AG08396 (cell line): ENCODE results near the gene STARD9.
"Not testable (repeated sequence)": the region's sequence is repeated elsewhere in the genome, so short reads cannot be mapped to it uniquely, and the experiment has no call there.

ENCODE experiments used
- DNase-seq: peaks from one replicate; pipeline ENCODE4 v3.0.0; 2012; ENCODE audit warnings: low spot score, mixed read lengths

The STARD9 gene

DNA sequence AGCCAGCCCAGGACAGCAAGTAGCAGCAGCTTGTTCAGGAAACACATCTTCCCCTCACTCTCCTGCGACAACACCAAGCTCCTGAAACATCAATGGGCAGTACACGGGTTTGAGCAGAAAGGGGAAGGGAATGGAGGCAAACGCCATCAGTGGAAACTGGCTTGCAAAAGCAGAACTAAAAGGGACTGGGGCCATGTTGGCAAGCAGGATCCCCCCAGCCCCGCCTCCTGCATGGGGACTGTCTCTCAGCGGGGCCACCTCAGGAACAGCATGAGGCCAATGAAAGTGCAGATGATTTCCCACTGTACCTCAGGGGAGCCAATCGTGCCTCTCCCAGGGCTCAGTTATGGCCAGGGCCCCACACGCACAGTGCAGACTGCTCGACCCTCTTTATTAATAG lies 154.7 kb downstream of the STARD9 start:
- no peak for DNase-seq

DNA sequence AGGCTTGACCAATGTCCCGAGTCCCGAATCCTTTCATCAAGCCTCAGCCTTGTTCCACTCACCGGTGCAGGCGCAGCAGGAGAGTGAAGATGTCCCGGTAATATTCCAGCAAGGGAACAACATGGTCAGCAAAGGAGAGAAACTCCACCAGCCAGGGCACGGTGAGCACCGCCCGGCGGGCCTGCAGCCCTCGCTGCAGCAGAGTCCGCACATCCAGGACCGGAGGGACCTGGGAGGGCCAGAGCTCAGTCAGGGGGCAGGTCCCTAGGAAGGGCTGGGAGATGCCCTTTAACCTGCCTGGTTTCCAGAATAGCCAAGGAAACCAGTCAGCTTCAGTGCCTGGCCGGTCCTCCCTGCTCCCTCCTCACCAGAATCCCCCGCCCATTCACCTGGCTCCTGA lies 155.1 kb downstream of the STARD9 start:
- DNase-seq = no peak

DNA sequence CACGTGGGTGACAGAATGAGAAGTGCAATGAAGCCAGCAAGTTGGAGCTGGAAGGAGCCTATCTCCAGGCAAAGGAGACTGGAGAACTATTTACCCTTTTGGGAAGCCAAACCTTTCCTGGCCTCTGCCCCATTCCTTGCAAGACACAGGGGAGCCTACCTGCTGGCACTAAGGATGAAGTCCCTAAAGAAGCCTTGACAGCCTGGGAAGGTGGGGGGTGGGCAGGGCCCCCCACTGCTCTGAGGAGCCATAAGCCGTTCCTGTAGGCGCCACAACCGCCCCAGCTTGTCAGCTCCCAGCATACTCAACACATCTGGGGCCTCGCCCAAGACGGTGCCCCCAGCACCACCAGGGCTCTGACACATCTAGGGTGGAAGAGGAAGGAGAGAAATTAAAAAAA lies 156.1 kb downstream of the STARD9 start:
- DNase-seq = no peak

DNA sequence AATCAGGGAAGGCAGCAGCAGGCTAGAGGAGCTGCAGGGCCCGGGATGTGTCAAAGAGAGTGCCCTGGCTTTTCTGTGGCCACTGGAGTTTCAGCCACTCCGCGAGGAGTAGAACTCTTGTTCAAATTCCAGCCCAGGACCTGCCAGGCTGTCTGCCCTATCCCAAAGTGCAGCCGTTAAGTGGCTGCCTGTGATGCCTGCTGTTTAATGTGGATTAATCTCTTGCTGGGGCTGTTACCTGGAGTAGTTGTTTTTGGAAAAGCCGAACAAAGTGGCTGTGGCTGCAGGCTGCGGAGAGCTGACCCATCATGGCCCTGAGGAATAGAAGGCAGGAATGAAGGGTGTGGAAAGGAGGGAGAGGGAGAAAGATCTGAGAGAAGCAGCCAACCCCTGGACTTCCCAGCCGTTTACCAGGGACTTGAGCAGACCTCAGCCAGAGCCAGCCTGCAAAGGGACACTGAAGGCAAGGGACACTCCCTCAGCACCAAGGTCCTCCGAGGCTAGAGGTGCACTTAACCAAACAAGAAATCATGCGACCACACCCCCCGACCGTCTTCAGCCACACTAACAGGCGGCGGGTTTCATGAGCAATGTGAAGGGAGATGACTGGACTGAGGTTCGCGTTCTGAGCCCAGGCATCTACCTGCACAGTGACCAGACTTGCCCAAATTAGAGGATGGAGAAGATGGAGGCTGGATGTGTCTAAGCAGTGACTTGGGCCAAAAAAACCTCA lies 156.9 kb downstream of the STARD9 start:
- DNase-seq = no peak

DNA sequence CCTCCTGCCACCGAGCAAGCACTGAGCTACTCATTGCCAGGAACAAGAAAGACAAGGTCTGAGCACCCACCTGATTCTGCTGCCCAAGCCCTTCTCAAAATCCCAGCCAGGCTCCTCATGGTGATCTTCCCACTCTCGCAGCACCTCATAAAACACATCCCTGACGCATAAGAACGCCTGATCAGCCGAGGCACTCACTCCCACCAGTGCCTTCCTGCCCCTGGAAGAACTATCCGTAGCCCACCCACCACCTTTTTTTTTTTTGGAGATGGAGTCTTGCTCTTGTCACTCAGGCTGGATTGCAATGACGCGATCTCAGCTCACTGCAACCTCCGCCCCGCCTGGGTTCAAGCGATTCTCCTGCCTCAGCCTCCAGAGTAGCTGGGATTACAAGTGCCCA lies 157.6 kb downstream of the STARD9 start:
- no peak for DNase-seq

DNA sequence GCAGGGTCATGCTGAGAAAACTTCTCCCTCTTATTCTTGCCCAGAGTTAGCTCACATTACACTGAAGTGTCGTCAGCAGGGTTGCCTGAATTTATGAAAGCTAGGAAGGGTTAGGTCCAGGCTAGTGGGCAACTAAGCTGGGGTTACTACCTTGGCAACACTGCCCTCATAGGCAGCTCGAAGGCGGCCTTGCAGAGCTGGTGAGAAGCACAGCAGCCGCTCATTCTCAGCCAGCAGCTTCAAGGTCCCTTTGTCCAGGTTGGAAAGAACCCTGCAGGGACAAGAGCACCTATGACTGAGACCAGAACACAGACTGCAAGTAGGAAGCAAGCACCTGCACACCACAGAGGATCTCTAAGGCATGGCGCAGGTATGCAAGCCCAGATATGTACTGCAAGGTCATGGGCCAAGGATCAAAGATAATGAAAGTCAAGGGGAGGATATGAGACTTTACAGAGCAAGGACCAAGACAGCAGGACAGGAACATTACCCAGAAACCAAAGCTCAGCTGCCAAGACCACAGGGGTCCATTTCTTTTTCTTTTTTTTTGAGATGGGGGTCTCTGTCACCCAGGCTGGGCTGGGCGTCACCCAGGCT lies 158.8 kb downstream of the STARD9 start:
- DNase-seq = no peak

DNA sequence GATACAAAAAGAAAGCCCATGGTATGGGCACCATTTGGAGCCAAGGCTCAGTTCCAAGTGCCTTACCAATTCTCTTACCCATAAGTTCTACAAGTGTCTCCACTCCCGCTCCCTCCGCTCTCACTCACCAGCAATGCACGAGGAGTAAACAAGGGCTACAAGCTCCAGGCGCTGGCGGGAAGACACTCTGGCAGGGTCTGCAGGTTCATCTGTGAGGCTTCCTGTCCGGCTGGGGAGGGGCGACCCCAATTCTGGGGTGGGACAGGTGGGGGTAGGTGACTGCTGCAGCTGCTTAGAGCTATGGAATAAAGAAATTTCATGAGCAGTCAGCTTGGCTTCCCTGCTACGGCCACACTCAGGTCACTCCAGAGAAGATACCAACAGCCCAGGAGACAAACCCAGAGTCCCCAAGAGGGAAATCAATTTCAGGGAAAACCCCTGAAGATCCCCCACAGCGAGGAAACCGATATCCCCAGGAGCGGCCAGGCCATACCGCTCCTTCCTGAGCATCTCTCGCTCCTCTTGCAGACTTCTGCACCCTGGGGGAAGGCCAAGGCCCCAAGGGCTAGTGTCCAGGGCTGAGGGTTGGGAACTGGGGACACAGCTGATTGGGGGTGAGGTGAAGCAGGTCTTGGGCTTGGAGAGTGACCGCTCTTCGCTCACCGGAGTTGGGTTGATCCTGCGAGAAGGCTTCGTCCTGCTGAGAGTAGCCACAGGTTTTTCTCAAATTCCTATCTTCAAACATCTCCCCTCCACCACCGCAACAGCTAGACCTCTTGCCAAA lies 160.2 kb downstream of the STARD9 start:
- no peak for DNase-seq

DNA sequence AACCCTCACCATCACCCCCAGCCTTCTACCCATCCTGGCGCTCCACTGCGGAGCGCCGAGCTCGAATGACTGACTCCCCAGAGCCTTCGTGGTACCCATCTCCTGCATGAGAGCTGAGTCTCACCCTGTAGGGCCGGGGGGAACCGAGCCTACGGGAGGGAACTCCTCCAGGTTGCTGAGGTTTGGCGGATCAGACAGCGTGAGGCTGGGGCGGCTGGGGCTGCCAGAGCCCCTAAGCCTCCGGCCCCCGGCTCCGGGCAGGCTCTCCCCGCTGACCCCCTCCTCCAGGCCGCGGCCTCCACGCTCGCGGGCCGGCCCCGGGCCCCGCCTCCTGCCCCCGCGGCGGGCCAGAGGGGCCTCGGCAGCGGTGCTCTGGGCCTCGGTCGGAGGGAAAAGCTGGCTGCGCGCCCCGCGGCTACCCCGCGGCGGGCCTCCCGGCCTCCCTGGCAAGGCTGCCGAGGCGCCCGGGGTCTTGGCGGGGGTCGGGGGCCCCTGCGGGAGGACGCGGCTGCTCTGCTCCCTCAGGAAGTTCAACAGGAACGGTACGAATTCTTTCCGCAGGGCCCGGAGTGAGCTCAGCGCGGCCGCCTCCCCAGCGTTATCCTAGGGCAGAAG lies 160.9 kb downstream of the STARD9 start:
- peak; percentile 63 for DNase-seq

DNA sequence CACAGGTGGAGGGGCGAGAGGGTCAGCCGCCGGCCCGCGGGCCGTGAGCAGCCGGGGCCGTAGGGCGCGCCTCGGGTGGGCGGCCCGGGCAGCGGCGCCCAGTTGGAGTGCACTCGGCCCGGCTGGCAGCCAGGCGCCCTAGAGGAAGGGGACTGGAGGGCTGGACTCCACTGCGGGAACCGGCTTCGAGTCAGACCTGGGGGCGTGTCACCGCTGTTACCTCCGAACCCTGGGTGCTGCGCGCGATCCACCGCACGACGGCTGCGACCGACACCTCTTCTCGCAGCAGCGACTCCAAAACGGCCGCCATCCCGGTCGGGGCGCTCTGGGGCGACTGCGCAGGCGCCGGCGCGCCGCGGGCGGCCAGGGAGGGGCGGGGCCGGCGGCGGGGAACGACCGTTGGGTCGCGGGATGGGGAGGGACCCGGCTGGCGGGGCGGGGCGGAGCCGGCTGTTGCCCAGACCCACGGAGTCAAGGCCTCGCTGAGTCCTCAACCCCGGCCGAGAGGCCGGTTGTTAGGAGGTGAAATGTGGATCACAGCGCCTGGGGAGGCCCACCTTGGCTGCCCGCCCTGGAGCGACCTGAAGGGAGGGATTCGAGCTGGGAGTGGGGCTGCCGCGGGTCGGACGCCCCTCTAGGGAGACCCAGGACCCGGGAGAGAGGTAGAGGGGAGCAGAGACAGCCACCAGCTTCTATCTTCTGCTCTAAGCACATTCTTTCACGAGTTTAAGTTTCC lies 161.6 kb downstream of the STARD9 start, which contains the start of gene CDAN1:
Gene CDAN1, minus strand, starts transcription at position 336 of the 736 bp plus-strand sequence. Its CDS starts 26 bp downstream, at position 310.
- DNase-seq = peak; percentile 100

DNA sequence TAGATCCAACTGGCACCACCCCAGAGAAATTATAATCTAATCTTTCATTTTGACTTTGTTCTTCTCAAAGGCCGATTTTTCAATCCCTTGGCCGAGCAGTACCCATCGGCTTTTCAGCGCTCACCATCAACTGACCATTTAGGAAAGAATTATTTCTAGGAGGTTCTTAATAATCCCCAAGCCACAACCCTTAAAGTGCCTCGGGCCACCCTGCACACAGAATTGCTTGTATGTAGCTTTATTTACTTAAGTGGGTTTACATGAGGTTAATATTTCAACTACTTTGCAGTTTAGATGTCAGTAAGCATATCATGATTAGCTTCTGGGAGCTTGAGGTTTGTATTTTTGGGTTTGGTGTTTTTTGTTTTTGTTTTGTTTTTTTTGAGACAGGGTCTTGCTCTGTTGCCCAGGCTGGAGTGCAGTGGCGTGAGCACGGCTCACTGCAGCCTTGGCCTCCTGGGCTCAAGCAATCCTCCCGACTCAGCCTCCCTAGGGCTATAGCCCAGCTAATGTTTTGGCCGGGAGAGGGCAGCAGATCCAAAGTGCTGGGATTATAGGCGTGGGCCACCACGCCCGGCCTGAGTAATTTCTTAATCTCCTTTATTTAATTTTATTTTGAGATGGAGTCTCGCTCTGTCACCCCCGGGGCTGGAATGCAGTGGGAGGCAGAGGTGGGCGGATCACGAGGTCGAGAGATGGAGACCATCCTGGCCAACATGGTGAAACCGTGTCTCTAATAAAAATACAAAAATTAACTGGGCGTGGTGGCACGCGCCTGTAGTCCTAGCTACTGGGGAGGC lies 162.3 kb downstream of the STARD9 start:
- no peak for DNase-seq

DNA sequence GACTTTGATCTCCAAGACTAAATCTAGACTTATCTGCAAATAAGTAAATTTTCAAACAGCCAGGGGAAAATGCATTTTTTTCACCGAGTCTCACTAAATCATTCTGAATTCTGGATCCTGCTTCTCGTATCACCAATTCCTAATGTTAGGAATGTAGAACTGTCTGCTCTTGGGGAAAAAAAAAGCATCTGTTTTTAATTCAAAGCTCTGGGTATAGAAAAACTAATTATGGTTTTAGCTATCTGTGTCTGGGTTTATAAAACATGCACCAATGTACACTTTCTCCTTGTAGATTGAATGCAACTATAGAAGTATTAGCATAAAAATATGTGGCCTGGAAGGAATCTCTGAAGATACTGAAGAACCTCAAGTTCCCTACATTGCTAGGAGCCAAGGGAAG lies 166.3 kb downstream of the STARD9 start:
- no peak for DNase-seq

DNA sequence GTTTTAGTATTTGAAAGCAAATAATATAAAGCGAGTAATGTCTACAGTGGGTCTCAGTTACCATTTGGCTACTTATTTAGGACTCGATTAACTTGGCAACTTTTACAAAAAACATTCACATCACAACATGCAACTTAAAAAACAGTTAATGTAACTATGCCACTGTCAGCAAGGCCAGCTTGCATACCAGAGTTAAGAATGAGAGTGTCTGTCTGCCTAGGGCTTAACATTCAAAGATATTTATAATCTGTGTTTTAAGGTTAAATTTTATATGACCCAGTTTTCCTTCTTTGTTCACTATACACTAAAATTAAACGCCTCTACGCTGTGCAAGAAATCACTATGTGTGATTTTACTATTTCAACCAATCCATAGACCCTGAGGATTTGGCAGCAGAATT lies 166.7 kb downstream of the STARD9 start:
- DNase-seq = no peak

DNA sequence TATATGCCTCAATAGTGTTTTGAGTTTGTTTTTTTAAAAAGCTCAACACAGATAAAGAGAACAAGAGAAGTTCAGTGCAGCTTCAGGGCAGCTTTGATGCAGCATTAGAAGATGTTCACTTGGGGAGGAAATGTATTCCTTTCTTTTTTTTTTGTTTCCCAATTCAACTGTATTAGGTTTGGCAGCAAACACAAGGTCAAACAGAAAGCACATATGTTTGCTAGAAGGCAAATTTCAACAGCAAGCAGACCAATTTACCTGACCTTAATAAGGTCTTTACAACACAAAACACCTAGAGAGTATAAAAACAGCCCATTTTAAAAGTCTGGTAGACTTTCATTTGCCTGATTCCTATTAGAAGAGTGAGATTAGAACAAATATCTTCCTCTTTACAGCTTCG lies 168.8 kb downstream of the STARD9 start:
- no peak for DNase-seq

DNA sequence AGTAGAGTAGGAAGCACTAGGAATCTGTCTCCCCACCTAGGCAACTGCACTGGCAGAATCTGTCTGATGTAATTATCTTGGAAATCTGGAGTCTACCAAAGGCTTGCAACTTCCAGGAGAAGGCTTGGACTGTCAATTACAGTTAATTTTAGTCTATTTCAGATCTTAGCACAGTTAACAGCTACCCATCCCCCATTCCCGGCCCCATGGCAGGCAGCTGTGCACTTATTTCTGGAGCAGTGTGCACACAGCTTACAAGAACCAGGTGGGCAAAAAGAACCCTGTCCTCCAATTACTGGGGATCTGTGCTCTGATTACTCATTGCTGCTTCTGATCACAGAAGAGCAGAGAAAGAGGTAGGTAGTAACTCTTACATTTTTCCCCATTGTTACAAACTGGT lies 173.9 kb downstream of the STARD9 start:
- no peak for DNase-seq

DNA sequence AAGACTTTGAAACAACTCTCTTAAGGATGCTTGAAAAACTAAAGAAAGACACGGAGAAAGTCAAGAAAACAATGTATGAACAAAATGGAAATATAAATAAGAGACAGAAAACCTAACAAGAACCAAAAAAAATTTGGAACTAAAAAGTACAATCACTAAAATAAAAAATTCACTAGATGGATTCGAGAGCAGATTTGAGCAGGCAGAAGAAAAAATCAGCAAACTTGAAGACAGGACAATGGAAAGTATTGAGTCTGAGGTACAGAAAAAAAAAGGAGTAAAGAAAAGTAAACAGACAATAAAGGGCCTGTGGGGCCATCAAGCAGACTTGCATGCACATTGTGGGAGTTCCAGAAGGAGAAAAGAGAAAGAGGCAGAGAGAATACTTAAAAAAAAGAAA lies 174.9 kb downstream of the STARD9 start:
- no peak for DNase-seq

DNA sequence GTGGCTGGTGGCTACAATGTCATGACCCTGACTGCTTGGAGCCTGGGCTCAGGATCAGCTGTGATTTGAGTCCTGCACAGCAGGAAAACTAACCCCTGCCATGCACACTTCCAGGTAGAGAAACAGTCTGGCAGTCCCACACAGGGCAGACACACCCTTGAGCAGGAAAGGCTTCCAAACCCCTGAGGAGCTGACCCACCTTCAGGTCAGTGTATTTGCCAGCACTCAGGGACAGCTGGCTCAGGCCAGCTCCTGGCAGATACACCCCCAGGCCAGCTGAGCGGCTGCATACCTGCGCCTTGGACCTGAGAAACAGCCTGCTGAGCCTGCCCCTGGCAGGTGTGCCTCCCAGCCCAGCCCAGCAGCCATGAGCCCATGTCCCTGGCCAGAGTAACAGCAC lies 183.7 kb downstream of the STARD9 start:
- no peak for DNase-seq

DNA sequence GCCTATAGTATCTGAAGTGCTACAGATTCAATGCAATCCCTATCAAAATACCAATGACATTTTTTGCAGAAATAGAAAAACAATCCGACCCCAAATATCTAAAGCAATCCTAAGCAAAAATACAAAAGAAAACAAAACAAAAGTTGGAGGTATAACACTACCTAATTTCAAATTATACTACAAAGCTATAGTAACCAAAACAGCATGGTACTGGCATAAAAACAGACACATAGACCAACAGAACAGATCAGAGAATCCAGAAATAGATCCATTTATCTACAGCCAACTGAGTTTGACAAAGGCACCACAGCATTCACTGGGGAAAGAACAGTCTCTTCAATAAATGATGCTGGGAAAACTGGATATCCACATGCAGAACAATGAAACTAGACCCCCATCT lies 185.4 kb downstream of the STARD9 start:
- DNase-seq = no peak

DNA sequence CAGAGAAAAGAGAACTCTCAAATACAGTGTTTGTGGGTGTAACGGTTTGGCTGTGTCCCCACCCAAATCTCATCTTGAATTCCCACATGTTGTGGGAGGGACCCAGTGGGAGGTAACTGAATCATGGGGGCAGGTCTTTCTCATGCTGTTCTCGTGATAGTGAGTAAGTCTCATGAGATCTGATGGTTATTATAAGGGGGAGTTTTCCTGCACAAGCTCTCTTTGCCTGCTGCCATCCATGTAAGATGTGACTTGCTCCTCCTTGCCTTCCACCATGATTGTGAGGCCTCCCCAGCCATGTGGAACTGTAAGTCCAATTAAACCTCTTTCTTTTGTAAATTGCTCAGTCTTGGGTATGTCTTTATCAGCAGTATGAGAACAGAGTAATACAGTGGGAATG lies 186.4 kb downstream of the STARD9 start:
- DNase-seq = not testable (repeated sequence)

DNA sequence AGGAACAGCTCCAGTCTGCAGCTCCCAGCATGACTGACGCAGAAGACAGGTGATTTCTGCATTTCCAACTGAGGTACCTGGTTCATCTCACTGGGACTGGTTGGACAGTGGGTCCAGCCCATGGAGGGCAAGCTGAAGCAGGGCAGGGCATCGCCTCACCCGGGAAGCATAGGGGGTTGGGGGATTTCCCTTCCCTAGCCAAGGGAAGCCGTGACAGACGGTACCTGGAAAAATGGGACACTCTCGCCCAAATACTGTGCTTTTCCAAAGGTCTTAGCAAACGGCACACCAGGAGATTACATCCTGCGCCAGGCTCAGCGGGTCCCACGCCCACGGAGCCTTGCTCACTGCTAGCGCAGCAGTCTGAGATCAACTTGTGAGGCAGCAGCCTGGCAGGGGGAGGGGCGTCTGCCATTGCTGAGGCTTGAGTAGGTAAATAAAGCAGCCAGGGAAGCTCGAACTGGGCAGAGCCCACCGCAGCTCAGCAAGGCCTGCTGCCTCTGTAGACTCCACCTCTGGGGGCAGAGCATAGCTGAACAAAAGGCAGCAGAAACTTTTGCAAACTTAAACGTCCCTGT lies 188.8 kb downstream of the STARD9 start:
- DNase-seq = not testable (repeated sequence)

DNA sequence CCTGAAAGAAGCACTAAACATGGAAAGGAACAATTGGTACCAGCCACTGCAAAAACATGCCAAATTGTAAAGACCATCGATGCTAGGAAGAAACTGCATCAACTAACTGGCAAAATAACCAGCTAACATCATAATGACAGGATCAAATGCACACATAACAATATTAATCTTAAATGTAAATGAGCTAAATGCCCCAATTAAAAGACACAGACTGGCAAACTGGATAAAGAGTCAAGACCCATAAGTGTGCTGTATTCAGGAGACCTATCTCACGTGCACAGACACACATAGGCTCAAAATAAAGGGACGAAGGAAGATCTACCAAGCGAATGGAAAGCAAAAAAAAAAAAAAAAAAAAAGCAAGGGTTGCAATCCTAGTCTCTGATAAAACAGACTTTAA lies 190.7 kb downstream of the STARD9 start:
- not testable (repeated sequence) for DNase-seq
